Measurements from ENCODE around the gene SUPT4H1.

Gene SUPT4H1

DNA sequence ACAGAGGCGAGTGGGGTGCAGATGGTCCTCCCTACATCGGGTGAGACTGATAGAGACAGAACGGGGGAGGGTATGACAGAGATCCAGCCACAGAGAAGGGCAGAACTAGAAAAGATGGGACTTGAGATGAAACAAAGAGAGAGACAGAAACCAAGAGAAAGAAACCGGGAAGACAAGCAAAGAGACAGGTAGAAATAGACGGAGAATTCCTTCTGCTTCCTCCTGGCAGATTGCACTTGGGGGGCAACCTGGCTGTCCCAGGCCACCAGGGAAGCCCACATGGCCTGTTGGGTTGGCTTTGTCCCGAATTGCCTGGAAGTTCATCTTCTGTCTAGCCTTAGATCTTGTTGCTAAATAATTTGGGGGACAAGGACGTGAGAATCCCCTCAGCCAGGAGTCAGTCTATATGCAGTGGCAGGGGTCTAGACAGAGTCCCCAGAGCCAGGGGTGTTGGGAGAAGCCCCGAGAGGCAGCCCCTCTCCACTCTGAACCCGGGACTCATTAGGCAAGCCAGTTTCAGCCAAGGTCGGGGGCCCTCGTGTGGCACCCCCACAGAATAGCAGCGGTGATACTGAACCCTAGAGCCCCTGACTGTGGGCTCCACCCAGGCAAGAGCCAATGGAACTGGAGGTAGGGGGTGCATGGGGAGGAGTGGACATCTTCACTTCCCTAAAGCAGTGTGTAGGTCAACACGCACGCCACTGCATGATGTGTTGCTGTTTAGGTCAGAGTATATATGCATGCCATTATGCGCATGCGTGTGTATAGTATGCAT lies 22.8 kb downstream of the SUPT4H1 start:
- DNase-seq = peak in 4 of 5 experiments; percentile 57 to 95 (median 69)

- DNase-seq = peak in 4 of 5 experiments; percentile 53 to 96 (median 70)
Measured at GRCh38 chr17:58328195-58329034, 23.6 kb downstream of the SUPT4H1 start, which contains the start of gene TSPOAP1. TSS of gene TSPOAP1 (minus strand) at chr17:58328795. CDS start at chr17:58327920, 875 bp downstream.

DNA sequence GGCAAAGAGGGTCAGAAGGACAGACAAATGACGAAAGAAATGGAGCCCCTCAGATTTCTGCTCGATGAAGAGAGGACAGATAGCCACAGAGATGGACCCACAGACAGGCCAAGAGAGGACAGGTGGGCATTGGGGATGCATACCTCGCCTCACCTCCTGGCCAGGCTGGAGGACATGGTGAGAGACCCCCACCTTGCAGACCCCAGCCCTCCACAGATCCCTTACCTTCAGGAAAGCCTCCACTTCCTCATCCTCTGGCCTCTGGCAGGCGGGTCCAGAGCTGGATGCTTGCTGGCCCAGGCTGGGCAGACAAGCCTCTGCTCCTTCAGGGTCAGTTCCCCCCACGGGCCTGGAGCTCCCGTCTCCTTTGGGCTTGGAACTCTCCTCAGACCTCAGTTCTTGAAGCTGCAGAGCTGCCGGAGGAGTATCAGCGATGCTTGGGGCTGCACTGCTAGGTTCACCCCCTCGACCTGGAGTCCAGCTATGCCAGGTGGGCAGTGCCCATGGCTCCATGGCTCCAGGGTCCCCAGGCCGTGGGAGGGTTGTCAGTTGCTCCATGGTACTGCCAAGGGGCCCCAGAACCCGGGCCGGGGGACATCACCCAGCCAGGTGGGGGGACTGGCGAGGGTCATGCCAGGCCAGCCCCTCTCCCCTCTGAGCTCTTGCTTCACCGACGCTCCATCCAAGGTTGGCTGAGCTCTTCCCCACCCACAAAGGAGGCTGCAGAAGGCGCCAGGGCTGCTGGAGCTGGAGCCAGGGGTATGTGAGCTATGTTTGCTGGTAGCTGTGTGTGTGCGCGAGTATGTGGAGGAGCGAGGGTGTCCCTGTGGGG lies 24.4 kb downstream of the SUPT4H1 start:
- DNase-seq = no peak

- DNase-seq = peak in 1 of 5 experiments; percentile 35
Measured at GRCh38 chr17:58326609-58327362, 25.2 kb downstream of the SUPT4H1 start.

DNA sequence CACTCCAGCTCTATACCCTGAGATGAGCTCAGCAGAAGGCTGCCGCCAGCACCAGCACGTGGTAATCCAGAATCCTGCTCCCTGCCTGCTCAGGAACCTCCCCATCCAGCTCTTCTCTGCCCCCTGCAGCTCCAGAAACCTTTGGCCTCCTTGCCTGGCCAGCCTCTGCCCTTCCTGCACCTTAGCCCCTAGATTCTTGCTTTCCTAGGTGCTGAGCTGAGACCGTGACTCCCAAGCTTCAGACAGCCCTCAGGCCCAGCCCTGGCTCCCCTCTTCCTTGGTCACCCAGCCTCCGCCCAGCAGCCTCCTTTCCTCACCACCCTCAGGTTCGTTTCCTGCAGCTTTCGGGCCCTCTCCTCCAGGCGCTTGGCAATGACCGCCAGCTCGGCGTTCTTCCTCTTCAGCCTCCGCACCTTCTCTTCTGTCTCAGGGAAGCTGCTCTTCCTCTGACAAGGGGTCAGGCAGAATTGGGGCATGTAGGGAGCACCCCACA lies 26.0 kb downstream of the SUPT4H1 start:
- peak in 1 of 5 experiments; percentile 41 for DNase-seq

DNA sequence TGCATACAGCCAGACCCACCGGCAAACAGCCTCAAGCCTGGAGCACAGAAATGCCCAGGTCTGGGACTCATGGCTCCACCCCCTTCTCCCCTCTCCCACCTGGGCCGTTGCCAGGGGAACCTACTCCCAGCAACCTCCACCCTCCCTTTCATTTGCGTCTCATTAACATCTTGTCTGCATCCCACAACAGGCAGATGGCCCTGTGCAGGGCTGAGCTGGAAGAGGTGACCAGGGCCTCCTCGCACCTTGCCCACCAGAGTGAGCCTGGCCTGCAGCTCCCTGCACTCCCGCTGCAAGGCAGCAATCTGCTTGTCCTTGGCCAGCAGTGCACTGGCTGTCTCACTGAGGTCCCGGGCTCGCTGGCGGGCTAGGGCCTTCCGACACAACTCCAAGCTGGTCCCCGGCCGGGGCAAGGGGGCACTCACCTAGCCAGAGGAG lies 26.7 kb downstream of the SUPT4H1 start:
- peak in 1 of 5 experiments; percentile 35 for DNase-seq

DNA sequence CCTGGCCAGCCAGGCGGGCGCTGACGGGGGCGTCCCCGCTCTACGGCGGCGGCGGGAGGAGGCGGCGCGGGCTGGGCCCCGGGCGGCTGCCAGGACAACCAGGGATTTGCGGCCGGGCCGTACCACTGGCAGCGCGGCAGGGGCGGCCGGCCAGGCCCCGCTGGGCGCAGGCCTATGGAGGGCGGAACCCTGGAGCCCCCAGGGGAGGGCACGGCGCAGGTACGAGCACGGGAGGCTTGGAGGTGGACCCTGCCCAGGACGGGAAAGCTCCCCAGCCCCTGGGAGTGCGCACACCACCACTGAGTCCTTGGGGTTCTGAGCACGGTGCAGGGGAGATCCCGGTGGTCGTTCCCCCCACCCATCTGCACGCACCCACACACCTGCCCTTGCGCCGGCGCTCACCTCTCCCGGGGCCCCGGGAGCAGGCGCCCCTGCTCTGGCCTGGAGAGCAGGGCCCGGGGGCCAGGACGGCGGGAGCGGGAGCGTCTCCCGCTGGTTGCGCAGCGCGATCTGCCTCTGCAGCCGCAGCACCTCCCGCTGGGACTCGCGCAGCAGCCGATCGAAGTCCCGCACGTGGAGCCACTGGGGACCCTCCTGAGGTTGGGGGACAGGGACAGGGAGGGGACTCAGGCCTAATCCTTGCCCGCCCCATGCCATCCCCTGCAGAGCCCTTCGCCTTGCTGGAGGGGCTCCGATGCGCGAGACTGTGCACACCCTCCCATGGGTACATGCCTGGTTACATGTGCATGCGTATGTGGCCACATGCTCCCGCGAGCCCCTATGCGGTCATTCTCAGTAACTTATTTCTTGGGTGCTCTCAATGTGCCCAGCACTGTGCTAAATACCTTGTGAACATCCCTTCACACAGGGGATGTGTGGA lies 27.4 kb downstream of the SUPT4H1 start:
- DNase-seq = peak in 1 of 5 experiments; percentile 37

GRCh38 chr17:58324056-58324408 lies 28.0 kb downstream of the SUPT4H1 start:
- DNase-seq = no peak

- no peak for DNase-seq
Measured at GRCh38 chr17:58323366-58324055, 28.5 kb downstream of the SUPT4H1 start.

DNA sequence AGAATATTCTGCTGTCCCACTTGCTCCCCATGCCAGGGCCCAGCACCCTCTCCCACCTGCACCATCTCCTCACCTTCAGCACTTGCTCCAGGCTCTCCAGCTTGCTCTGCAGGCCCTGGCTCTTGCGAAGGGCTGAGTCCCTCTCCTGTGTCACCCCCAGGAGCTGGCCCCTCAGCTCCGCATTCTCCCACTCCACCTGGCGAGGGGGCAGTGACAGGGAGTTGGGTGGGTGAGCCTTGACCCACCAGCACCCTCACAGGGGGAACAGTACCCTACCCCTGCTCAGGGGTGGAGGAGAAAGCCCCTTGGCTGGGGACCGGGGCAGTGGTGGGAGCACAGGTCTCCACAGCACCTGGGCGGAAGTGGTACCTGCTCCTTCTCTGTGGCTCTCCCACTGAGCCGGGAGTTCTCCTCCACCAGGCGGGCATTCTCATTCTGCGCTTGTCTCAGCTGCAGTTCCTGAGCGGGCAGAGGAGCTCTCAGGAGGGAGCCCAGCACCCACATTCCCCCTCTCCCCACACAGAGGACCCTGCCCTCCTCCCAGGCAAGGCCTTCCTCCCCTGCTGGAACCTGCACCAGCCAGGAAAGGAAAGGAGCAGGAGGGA lies 29.3 kb downstream of the SUPT4H1 start:
- DNase-seq = no peak

- no peak for DNase-seq
Measured at GRCh38 chr17:58321571-58322525, 30.2 kb downstream of the SUPT4H1 start.

DNA sequence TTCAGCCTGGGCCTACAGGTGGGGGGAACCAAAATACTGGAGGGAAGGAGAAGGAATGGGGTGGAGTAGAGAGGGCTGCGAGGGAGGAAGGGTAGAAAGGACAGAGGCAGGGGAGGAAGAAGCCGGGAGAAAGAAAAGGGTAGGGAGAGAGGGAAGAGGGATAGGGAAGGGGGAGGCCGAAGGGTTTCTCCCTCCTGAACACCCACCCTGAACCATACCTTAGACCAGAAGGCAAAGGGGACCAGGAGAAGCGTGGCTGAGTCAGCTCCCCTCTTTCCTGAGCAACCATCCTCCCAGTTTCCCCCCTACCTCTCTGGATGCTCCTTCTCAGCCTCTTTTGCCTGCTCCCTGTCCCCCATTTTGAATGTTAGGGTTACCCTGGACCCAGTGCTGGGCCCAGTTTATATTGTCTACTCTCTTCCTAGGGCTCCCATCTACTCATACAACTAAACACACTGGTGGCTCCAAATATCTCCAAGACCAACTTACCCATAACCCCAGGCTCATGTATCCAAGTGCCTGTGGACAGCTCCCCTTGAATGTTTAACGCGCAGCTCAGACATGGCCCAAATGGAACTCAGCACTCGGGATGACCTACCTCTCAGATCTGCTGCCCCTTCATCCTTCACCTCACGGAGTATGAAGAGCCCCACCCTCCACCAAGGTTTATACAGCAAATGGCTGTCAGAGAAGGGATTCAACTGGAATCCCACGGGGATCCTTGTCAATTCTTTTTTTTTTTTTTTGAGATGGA lies 31.3 kb downstream of the SUPT4H1 start:
- no peak for DNase-seq

DNA sequence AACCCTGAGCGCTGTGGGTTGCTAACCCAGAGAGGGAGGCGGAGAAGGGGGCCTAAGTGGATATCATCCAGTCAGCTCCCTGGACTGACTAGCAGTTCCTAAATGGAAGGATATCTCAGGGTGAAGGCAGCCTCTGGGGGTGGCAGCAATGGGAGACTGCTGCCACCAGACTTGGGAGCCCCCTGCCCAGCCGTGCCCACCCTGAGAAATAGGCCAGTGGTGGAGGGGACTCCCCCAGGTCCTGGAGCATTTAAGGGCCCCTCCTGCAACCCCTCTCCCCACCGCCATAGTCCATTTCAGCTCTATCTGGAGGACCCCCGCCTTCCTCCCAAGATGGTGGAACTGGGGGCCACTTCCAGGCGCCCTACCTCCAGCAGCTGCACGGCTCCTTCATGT lies 31.8 kb downstream of the SUPT4H1 start:
- no peak for DNase-seq

- DNase-seq = peak in 1 of 5 experiments; percentile 7
Measured at GRCh38 chr17:58319173-58320162, 32.5 kb downstream of the SUPT4H1 start.

GRCh38 chr17:58318627-58319172 lies 33.3 kb downstream of the SUPT4H1 start:
- no peak for DNase-seq

DNA sequence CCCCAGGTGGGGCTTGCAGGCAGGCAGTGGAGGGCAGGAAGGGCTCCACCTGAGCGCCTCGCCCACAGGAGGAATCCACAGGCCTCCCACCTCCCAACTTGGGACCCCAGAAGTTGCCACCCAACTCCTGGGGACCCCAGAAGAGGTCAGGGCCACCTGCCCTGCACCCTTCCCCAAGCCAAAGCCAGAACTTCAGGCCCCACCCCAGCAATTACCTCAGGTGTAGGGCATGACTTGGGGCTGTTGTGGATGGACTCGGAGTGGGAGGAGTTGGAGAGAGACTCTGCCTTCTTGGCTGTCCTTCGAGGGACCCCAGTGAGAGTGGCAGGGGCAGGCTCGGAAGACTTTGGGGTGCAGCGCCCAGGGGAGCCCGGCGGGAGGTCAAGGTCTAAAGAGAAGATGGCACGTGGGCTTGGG lies 33.9 kb downstream of the SUPT4H1 start:
- no peak for DNase-seq

Data from T-helper 2 cell (primary cell).